ENCODE results near the gene RHCG.

DNA sequence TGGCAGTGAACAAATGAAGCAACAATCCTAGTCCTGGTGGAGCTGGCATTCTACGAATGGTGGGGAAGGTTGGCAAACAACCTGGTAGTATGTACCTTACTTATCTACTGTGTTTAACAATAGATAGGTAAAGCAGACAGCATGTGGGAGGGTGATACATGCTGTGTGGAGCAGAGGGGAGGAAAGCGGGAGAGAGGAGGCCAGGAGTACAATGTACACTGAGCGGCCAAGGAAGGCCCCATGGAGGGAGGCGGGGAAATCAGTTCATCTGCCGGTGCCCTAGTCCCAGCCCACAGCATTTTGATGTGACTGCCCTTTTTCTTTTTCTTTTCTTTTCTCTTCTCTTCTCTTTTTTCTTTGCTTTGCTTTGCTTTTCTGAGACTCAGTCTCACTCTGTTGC, 5.3 kb upstream of the RHCG start:
- TF ChIP-seq, protein P1, sequence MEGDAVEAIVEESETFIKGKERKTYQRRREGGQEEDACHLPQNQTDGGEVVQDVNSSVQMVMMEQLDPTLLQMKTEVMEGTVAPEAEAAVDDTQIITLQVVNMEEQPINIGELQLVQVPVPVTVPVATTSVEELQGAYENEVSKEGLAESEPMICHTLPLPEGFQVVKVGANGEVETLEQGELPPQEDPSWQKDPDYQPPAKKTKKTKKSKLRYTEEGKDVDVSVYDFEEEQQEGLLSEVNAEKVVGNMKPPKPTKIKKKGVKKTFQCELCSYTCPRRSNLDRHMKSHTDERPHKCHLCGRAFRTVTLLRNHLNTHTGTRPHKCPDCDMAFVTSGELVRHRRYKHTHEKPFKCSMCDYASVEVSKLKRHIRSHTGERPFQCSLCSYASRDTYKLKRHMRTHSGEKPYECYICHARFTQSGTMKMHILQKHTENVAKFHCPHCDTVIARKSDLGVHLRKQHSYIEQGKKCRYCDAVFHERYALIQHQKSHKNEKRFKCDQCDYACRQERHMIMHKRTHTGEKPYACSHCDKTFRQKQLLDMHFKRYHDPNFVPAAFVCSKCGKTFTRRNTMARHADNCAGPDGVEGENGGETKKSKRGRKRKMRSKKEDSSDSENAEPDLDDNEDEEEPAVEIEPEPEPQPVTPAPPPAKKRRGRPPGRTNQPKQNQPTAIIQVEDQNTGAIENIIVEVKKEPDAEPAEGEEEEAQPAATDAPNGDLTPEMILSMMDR (IDR thresholded peaks at IDR 0.05) = no peak
- TF ChIP-seq POLR2A (IDR thresholded peaks at IDR 0.05) = no peak

All from Peyer's patch (tissue), 4 donors.